Kidney epithelial cell (primary cell): ENCODE measurements around the gene UBL4A. TPM values are rescaled to one million over a fixed set of nuclear protein-coding genes. Genes with fewer than 3 reads are reported as not detected.
A peak's percentile ranks its signal among the peaks of the same experiment; 100 is the strongest.

Experiments
- DNase-seq: peaks from one replicate; pipeline ENCODE4 v3.0.0-alpha.2; 2010; ENCODE audit warnings: low read depth
- H3K27me3 ChIP-seq: 2 replicates; pipeline ENCODE4 v1.6.0; 2011; ENCODE audit warnings: low read length; ENCODE audit not compliant: control insufficient read depth, insufficient read depth
- H3K36me3 ChIP-seq: 2 replicates; pipeline ENCODE4 v1.5.1; 2011; ENCODE audit warnings: low read length; ENCODE audit not compliant: control insufficient read depth, insufficient read depth
- H3K4me3 ChIP-seq: 2 replicates; pipeline ENCODE4 v1.5.1; 2011; ENCODE audit warnings: low read depth, mild to moderate bottlenecking, control low read depth, low read length
- CTCF ChIP-seq: IDR thresholded peaks from 2 replicates; pipeline ENCODE4 v1.5.1; 2011; ENCODE audit warnings: mild to moderate bottlenecking, moderate library complexity, low read length, control low read depth, inconsistent platforms; ENCODE audit not compliant: insufficient read depth, poor library complexity, severe bottlenecking
- total RNA-seq: library from RNA; depleted of rRNA; stranded (reverse); fragments of >200 nt; gene quantifications from 2 replicates; pipeline ENCODE4 v1.2.3, GENCODE V29; 2015

Gene UBL4A
- total RNA-seq, 1 donor from 2014 or later = 48.3 TPM

DNA sequence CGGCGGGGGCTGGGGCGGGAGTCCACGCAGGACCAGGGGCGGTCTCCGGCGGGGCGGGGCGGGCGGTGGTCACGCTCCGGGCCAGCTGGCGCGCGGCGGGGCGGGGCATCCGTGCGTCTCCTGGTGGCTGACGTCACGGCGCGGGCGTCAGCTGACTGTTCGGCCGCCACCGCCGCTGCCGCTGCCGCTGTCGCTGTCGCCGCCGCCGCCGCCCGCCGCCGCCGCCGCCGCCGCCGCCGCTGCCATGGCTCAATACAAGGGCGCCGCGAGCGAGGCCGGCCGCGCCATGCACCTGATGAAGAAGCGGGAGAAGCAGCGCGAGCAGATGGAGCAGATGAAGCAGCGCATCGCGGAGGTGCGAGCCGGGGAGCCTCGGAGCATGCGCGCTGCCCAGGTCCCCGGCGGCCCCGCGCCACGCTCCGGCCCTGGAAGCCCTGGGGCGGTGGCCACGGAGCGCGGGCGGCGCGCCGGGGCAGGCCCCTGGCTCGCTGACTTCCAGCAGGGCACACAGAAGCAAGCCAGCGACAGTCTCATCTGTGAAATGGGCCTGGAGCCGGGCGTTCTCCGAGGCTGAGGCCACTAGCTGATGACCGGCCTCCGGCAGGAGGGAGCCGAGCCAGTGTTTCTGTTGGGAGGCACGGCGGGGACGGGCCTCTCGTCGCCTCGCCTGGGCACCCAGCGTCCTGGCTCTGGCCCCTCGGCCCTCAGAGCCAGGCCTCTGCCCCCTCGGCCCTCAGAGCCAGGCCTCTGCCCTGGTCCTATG is 42.2 kb downstream of the UBL4A start, which contains the start of gene FAM50A:
Gene FAM50A, plus strand, starts transcription at position 150 of the 763 bp plus-strand sequence. Its CDS starts 95 bp downstream, at position 245.
- TF ChIP-seq CTCF = no peak
- H3K36me3 ChIP-seq = no peaks in the 10 kb centered on the region
- peak within 1 kb of the TSS; percentile 57 for H3K4me3 ChIP-seq
- no peaks in the 10 kb centered on the region for H3K27me3 ChIP-seq
- no peak for DNase-seq

- no peak for DNase-seq
- Histone ChIP-seq H3K27me3 (no peaks in the 10 kb centered on the region), H3K4me3 (peak overlapping the region; percentile 21), H3K36me3 (no peaks in the 10 kb centered on the region)
- no peak for TF ChIP-seq CTCF
These were observed 42.9 kb downstream of the UBL4A start for GRCh38 chrX:154443479-154443910.

GRCh38 chrX:154441984-154442707 is 44.3 kb downstream of the UBL4A start:
- Histone ChIP-seq H3K27me3 (no peaks in the 10 kb centered on the region), H3K4me3 (no peak overlapping the region), H3K36me3 (no peaks in the 10 kb centered on the region)
- DNase-seq = no peak
- TF ChIP-seq CTCF = no peak

DNA sequence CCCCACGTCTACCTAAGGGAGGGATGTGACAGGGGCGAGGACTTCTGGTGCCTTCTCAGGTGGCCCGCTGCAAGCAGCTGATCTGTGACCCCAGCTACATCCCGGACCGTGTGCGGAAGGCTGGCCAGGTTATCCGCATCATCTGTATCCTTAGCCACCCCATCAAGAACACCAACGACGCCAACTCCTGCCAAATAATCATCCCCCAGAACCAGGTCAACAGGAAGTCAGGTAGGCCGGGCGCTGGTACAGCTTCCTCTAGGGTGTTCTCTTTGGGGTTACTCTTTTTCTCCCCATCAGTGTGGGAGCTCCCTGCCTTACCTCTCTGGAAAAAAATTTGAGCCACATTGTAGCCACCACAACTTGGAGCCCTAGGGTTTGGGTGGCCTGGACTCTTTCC is 44.9 kb downstream of the UBL4A start:
- Histone ChIP-seq H3K4me3 (no peak overlapping the region), H3K36me3 (no peaks in the 10 kb centered on the region), H3K27me3 (no peaks in the 10 kb centered on the region)
- no peak for TF ChIP-seq CTCF
- no peak for DNase-seq

GRCh38 chrX:154440623-154441357 is 45.6 kb downstream of the UBL4A start:
- no peaks in the 10 kb centered on the region for H3K36me3 ChIP-seq
- no peak for DNase-seq
- TF ChIP-seq CTCF = no peak
- H3K4me3 ChIP-seq = no peak overlapping the region
- no peaks in the 10 kb centered on the region for H3K27me3 ChIP-seq
